CD4-positive, alpha-beta T cell treated with Interleukin-4 for 1 hour (primary cell): ENCODE measurements around the gene CDC14B.
"Not testable (repeated sequence)": the region's sequence is repeated elsewhere in the genome, so short reads cannot be mapped to it uniquely, and the experiment has no call there.

Source experiments
- DNase-seq, 2 donors: peaks; one replicate each; pipeline ENCODE4 v3.0.0-alpha.2; 2020 to 2022

The CDC14B gene

DNA sequence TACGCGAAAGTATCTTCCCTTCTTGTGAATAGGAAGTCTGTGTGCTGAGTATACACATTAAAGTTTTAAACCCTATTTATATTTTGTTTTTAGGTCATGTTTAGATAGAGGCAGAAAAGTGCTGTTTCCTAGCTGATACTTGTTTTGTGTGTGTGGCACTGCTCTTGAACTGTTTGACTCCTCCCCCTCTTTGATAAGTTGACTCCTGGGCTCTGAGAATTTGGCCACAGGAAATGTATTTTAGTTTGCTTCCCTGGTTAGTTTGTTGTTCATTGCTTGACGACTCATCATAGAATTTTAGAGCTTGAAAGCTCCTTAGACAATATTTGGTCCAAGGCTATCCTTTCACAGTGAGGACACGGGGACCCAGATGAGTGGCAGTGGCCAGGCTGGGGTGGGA lies 2.0 kb upstream of the CDC14B start:
- no peak for DNase-seq

DNA sequence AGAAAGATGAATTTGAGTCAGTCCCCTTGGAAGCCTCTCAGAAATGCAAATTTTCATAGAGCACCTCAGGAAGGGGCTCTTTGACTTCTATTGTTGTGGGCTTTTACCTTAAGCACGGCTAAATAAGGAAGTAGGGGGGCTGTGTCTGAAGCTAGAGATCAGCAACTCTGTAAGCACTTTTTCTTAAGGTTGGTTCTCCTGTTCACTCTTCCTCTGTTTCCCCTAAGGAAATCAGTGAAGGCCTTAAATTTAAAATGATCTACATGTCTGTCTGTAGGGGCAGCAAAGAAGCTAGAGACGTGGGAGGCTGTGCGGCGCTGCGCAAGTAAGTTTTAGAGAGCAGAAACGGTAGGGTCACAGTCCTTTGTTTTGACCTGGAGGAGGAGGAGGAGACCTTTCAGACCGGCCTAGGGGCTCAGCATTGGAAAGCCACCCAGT lies 1.2 kb upstream of the CDC14B start:
- no peak for DNase-seq

- DNase-seq, result no peak
Measured at GRCh38 chr9:96620181-96620514, 505 bp upstream of the CDC14B start.

DNA sequence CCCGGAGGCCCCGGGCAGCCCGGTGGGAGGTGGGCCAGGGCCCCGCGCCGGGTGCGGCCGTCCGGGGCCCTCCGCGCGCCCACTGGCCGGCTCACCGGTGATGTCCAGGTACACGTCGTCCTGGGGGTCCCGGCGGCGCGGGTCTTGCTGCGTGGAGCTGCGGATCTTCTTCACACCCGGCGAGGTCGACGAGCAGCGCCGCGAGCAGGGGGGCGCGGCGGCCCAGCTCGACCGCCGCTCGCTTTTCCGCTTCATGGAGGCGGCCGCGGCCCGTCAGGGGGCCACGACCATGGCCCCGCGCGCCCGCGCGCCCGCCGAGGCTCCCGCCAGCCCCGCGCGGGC lies 548 bp downstream of the CDC14B start:
- DNase-seq, result no peak

DNA sequence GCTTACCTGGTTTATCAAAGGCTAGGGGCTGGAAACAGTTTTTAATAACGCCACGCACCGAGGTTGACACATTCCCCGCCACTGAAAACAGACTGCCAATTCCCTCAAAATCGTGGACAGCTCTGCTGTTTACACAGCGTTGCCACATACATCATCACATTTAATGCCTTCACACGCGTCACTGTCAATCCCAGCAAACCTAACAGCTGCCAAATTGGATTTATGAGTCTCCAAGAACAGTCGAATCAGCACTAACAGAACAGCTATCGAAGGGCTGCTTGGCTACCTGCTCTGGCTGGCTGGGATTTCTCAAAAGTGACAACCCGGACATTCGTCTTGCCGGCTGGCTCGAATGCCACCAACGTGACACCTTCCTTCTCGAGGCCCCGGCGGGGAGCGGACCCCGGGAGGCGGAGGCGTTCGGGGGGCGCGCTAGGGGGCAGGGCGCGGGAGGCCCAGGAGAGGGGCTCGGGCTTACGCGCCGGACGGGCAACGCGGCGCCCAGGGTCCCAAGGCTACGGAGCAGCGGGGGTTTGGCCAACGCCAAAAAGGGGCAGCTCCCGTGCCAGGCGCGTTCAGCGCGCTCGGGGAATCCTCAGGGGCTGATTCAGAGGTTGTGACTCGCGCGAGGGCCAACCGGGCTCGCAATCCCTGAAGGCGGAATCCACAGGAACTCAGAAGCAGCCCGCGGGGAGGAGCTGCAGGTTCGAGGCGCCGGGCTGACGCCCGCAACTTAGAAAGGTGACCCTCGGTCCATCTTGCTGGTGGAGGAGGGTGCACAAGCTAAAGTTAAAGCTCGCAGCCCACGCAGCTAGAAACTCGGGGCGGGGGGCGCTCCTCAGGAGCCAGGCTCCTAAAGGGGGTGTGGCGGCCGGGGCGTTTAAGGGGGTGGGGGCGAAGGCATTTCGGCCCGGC lies 1.2 kb downstream of the CDC14B start:
- DNase-seq, result no peak

- no peak for DNase-seq
Measured at GRCh38 chr9:96617439-96618185, 2.0 kb downstream of the CDC14B start.

- DNase-seq, result no peak
Measured at GRCh38 chr9:96616817-96617438, 2.7 kb downstream of the CDC14B start.

- no peak for DNase-seq
Measured at GRCh38 chr9:96615411-96615810, 4.2 kb downstream of the CDC14B start.

GRCh38 chr9:96614664-96615063 lies 5.0 kb downstream of the CDC14B start:
- not testable (repeated sequence) for DNase-seq

DNA sequence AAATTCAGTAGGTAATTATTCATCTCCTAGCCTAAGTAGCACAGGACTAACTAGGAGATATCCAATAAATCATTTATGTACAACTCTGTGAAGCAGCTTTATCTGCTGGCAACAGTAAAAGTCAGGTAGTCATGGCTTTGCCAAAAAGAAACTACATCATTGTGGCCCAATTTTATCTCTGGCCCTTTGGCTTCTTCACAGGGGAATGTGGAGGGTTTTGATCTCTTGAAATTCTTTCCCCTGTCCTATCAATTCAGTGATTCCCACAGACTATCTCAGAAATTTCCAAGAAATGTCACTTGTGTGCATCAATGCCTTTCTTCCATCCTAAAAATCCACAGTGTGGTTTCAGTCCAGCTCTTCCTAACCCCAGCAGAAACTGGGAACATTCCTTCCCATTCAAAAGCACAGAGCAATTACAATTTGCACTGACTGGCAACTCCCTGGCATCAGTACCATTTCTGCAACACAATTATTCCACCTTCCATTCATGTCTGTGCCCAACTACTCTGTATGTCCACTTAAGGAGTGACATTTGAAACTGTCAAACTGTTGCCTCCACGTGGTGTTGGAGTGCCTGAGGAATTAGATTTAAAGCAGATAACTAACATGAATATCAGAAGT lies 6.6 kb downstream of the CDC14B start:
- no peak for DNase-seq

GRCh38 chr9:96612105-96612965 lies 7.3 kb downstream of the CDC14B start:
- DNase-seq, result no peak

GRCh38 chr9:96611302-96611701 lies 8.3 kb downstream of the CDC14B start:
- no peak for DNase-seq

DNA sequence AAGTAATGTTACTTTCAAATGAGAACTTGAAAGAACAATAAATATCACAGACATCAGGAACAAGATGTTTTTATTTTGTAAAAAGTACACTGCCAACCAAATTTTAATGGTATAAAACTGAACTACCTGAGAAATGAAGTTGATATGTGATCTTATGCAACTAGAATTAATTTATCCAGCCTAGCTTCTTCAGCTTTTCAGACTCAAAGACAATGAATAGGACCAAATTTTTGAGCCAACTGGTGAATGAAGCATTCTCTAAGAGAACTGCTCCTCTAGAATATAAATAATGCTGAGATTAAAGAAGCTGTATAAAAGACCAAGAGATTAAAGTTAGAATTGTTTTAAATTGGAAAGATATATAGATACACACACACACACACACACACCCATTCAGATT lies 9.9 kb downstream of the CDC14B start:
- DNase-seq, result no peak

- no peak for DNase-seq
Measured at GRCh38 chr9:96607971-96608370, 11.7 kb downstream of the CDC14B start.

DNA sequence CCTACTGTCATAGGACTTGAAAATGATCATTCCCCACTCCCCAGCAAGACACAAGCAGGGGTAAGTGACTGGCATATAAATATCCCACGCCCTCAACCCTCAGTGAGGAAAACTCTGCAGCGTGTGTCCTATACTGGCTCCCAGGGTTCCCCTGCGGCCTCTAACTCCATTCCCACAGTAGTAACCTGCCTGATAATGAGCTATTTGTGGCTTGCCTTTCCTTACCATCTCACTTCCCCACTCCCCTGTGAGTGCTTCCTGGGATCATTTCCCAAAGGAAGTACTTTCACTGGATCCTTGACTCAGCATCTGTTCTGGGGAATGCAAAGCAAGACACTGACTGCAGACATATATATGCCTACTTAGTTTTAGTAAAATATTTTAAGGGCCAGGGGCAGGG lies 14.3 kb downstream of the CDC14B start:
- no peak for DNase-seq

DNA sequence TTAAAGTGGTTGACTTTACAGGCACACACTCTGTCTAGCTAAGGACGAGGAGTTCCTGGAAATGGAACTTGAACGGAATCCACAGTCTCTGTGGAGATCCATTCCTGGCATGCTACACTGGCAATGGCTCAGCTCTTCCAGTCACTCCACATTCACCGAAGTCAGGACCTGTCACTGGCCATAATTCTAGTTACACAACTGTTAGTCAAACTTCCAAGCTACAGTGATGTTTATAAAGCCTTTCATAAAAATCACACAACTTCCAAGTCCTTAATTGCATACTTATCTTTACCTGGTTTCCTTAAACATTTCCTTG lies 15.7 kb downstream of the CDC14B start:
- no peak for DNase-seq

- DNase-seq, result no peak
Measured at GRCh38 chr9:96603305-96604003, 16.2 kb downstream of the CDC14B start.

- no peak for DNase-seq
Measured at GRCh38 chr9:96599298-96599697, 20.3 kb downstream of the CDC14B start.

GRCh38 chr9:96596601-96597111 lies 23.0 kb downstream of the CDC14B start:
- DNase-seq, result no peak

DNA sequence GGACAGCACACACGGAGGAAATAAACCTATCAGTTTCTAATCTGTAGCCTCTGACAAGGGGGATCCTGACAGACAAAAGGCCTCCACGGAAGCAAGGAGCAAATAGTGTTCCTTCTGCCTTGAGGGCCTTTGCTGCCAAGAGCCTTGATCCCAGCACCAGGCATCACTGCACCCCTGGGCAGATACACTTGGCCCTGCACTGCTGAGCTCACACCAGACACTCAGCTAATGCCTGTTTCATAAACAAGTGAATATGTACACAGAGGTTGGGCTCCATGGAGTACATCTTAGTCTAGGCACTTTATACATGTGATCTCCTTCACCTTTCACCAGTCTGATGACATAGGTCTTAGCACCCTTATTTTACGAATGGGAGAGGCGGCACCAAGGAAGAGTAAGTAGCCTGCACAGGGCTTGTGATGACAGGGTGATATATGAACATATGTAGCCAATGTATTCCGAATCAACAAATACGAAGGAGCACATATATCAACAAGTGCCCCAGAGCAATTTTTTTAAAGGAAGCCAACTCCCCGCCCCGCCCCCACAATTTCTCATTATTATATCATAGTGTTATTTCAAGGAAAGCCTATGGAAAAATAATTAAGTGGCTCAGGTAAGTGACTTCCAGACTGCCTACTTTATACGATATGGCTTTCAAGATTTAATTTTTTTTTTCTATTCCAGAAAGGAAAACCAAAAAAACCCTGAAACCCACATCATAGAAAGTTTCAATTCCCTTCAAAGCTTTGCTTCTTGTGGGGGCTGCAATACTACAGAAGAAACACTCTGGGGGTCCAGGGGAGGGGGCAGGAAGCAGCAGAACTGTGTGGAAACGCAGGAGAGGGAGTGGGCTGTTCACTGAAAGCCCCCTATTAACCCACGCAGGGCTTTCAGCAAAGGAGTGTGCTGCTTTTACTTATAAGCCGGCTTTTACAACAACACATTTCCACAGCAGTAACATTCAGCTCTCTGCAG lies 32.0 kb downstream of the CDC14B start:
- DNase-seq, result no peak
